Activated CD4-positive, alpha-beta memory T cell treated with anti-CD3 and anti-CD28 coated beads for 36 hours (primary cell): ENCODE measurements around the gene HOXA10. TPM values are rescaled to one million over a fixed set of nuclear protein-coding genes. Genes with fewer than 3 reads are reported as not detected.

ENCODE experiments used
- CTCF ChIA-PET: fragments of 350-600 bp; sonication (Branson Sonifier 250); formaldehyde crosslinking; loops from one replicate; lab custom pipeline; 2021; ENCODE audit warnings: antibody characterized with exemption, inconsistent platforms; lab: Charles Lee
- POLR2A ChIA-PET: fragments of 350-600 bp; sonication (Branson Sonifier 250); formaldehyde crosslinking; loops from one replicate; lab custom pipeline; 2021; ENCODE audit warnings: antibody characterized with exemption; lab: Charles Lee
- DNase-seq: peaks from one replicate; pipeline ENCODE4 v3.0.0-alpha.2; 2020
- H3K27ac Mint-ChIP-seq: one replicate; pipeline ENCODE4 v1.8.0; 2021; ENCODE audit warnings: mixed read lengths
- H3K27me3 Mint-ChIP-seq: one replicate; pipeline ENCODE4 v1.8.0; 2021; ENCODE audit warnings: mixed read lengths
- H3K36me3 Mint-ChIP-seq: one replicate; pipeline ENCODE4 v1.8.0; 2021; ENCODE audit warnings: mixed read lengths
- H3K4me1 Mint-ChIP-seq: one replicate; pipeline ENCODE4 v1.8.0; 2021; ENCODE audit warnings: low read depth, mixed read lengths
- H3K4me3 Mint-ChIP-seq: one replicate; pipeline ENCODE4 v1.8.0; 2021; ENCODE audit warnings: mild to moderate bottlenecking, mixed read lengths
- H3K9me3 Mint-ChIP-seq: one replicate; pipeline ENCODE4 v1.8.0; 2021; ENCODE audit warnings: mixed read lengths
- intact Hi-C: fragments of 100-400 bp; cut with micrococcal nuclease; formaldehyde crosslinking; loops from one replicate; pipeline ENCODE4 v1.15.1; 2023
- total RNA-seq, 2 experiments: library from RNA; stranded (reverse); gene quantifications; one replicate each; pipeline ENCODE4 v1.2.3, GENCODE V29; 2021

Gene HOXA10
- total RNA-seq, 2 experiments from 2014 or later: not detected

- H3K9me3 Mint-ChIP-seq: no peaks in the 10 kb centered on the region
- H3K27ac Mint-ChIP-seq: no peak overlapping the region
- H3K4me3 Mint-ChIP-seq: no peak overlapping the region
- H3K4me1 Mint-ChIP-seq: peaks cover 18% of the 10 kb centered on the region
- peaks cover 2% of the 10 kb centered on the region for H3K36me3 Mint-ChIP-seq
- intact Hi-C loops: loop anchor here (2.0 to 5.0 kb wide), 2 partner anchors 587 to 726 kb away; no protein-coding TSS in a partner anchor
- ChIA-PET CTCF (interaction anchor here (0.6 to 4.1 kb wide), 19 partner anchors 10 to 1343 kb away, joined by 3 to 45 read pairs (median 11); partner anchors contain the start of gene HOXA11), POLR2A (no interaction called here)
- H3K27me3 Mint-ChIP-seq: peaks cover 72% of the 10 kb centered on the region
- peak; percentile 2 for DNase-seq
These were observed 20.7 kb upstream of the HOXA10 start for GRCh38 chr7:27194686-27195379.

- intact Hi-C loops: loop anchor here (2.0 kb wide), 1 partner anchor 727 kb away; no protein-coding TSS in a partner anchor
- CTCF ChIA-PET: interaction anchor here (1.4 to 4.1 kb wide), 4 partner anchors 9 to 827 kb away, joined by 5 to 45 read pairs (median 26); partner anchors contain the start of gene HOXA11
- Mint-ChIP-seq H3K4me3 (no peak overlapping the region), H3K36me3 (peaks cover 2% of the 10 kb centered on the region), H3K27ac (no peak overlapping the region), H3K4me1 (peaks cover 24% of the 10 kb centered on the region), H3K9me3 (no peaks in the 10 kb centered on the region), H3K27me3 (peaks cover 77% of the 10 kb centered on the region)
- no peak for DNase-seq
- POLR2A ChIA-PET: no interaction called here
These were observed 19.9 kb upstream of the HOXA10 start for GRCh38 chr7:27194002-27194352.

DNA sequence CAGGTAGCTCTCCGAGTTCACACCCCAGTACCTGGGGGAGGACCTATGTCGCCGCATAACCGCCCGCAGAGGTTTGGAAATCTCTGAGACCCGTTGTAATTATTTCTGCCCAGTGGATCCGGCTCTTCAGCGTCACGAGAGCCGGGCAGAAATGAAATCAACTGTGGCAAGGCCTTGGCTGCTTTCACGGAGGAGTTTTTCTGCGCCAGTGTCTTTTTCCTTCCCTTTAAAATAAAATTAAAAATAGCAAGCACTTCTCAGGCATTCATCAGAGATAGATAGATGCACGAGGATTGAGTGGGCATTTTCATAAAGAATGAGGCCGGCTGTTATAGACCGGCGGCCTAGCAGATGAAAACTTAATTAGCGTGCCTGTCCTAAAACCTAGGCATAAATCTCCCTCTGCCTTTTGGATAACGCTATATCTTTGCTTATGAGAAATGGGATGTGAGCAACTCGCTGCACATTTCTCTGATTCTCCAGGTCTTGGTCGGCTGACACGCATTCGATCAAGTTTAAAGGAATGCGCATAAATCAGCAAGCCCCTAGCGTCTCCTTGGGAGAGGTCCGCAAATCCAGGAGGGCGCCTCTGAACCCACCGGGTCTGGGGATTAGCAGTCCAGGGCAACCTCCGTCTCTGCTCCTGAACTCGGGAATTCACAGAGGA lies 19.3 kb upstream of the HOXA10 start:
- Mint-ChIP-seq H3K27me3 (peaks cover 77% of the 10 kb centered on the region), H3K4me3 (no peak overlapping the region), H3K9me3 (no peaks in the 10 kb centered on the region), H3K36me3 (no peaks in the 10 kb centered on the region), H3K4me1 (peaks cover 27% of the 10 kb centered on the region), H3K27ac (no peak overlapping the region)
- CTCF ChIA-PET: interaction anchor here (1.5 to 4.1 kb wide), 3 partner anchors 9 to 727 kb away, joined by 5 to 45 read pairs (median 15); partner anchors contain the start of gene HOXA11
- DNase-seq: peak; percentile 6
- POLR2A ChIA-PET: no interaction called here
- intact Hi-C loops: loop anchor here (2.0 kb wide), 1 partner anchor 727 kb away; no protein-coding TSS in a partner anchor

GRCh38 chr7:27192546-27193334 lies 18.6 kb upstream of the HOXA10 start:
- ChIA-PET POLR2A (no interaction called here), CTCF (interaction anchor here (0.7 to 4.1 kb wide), 6 partner anchors 8 to 728 kb away, joined by 3 to 45 read pairs (median 4); partner anchors contain the start of gene HOXA11)
- Mint-ChIP-seq H3K27me3 (peaks cover 77% of the 10 kb centered on the region), H3K27ac (no peak overlapping the region), H3K9me3 (no peaks in the 10 kb centered on the region), H3K36me3 (no peaks in the 10 kb centered on the region), H3K4me3 (peak overlapping the region; percentile 49), H3K4me1 (peaks cover 31% of the 10 kb centered on the region)
- intact Hi-C loops: no loop called here
- DNase-seq: peak; percentile 12

DNA sequence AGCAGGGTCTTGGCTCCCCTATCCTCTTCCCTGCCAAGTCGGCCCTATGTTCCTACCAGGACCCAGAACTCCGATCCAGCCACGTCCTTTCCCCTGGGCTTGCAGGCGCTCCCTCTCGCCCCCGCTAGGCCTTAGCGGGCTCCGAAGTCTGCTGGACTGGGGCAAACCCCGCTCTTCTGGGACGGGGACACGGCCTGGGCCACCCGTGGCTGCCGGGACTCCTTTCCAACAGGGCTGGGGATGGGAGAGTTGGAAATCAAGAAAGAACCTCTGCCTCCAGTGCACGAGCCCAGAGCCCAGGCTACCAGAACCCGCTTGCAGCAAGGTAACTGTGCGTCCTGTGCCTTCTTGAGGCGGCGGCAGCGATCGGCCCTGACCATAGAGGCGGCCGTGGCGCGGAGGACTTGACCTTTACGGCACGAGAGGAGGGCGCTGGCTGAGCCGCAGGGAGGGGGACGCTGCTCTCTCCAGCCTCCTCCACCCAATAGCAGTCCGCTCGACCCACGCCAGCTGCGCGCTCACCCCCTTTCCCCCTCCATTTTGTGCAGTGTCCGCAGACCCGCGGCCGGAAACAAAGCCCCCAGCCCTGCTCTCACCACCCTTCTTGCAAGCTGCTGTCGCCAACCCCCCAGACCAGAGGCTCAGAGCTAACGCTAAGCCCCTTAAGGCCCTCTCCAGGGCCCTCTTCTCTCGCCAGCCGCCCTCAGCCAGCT lies 17.9 kb upstream of the HOXA10 start:
- intact Hi-C loops: no loop called here
- ChIA-PET POLR2A (no interaction called here), CTCF (interaction anchor here (0.7 to 3.5 kb wide), 6 partner anchors 12 to 729 kb away, joined by 3 to 15 read pairs (median 4); no protein-coding TSS in a partner anchor)
- Mint-ChIP-seq H3K4me3 (peak overlapping the region; percentile 32), H3K36me3 (no peaks in the 10 kb centered on the region), H3K4me1 (peaks cover 36% of the 10 kb centered on the region), H3K27ac (no peak overlapping the region), H3K9me3 (no peaks in the 10 kb centered on the region), H3K27me3 (peaks cover 78% of the 10 kb centered on the region)
- DNase-seq: no peak

- intact Hi-C loops: no loop called here
- no peak overlapping the region for H3K4me3 Mint-ChIP-seq
- CTCF ChIA-PET: interaction anchor here (1.0 to 3.5 kb wide), 3 partner anchors 8 to 40 kb away, joined by 3 to 15 read pairs (median 7); no protein-coding TSS in a partner anchor
- peaks cover 79% of the 10 kb centered on the region for H3K27me3 Mint-ChIP-seq
- H3K4me1 Mint-ChIP-seq: peaks cover 38% of the 10 kb centered on the region
- POLR2A ChIA-PET: no interaction called here
- H3K9me3 Mint-ChIP-seq: no peaks in the 10 kb centered on the region
- H3K27ac Mint-ChIP-seq: no peak overlapping the region
- no peaks in the 10 kb centered on the region for H3K36me3 Mint-ChIP-seq
- peak; percentile 6 for DNase-seq
These were observed 17.1 kb upstream of the HOXA10 start for GRCh38 chr7:27191161-27191731.

DNA sequence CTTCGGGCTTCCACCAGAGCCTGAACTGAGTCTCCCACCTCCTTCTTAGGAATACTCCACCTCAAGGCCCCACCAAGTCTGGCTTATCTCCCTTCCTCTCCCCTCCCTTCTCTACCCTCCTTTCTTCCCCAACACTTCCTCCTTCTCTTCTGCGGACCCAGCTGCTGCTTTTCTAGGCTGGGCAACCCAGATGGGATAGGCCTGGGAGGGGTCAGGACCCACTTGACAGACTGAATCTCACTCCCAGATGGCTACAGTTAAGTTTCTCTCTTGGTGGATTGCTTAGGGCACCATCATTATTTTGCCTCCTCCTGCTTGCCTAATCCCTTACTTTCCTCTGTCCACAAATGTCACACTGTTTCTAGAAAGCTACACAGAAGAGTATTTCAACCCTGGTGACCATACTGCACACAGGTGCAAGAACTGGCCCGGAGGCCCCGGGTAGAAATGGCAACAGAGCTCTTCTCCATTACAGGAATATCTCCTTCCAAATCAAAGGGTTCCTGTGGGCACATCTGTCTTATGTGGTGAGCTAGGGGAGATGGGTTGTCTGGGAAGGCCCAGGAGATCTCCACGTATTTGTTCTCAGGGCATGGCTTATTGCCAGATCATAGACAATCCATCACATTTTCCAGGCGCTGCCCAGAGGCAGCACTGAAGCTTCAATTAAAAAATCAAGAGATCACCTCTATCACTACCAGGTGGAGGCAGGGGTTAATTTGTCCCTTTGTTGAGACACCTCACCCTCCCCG lies 16.1 kb upstream of the HOXA10 start:
- H3K36me3 Mint-ChIP-seq: no peaks in the 10 kb centered on the region
- H3K27ac Mint-ChIP-seq: no peak overlapping the region
- POLR2A ChIA-PET: no interaction called here
- peak; percentile 1 for DNase-seq
- H3K4me1 Mint-ChIP-seq: peaks cover 49% of the 10 kb centered on the region
- H3K27me3 Mint-ChIP-seq: peaks cover 84% of the 10 kb centered on the region
- no peak overlapping the region for H3K4me3 Mint-ChIP-seq
- intact Hi-C loops: loop anchor here (1.0 to 5.0 kb wide), 3 partner anchors 10 to 1328 kb away; partner anchors contain the start of genes HOXA13 and HOXA3
- H3K9me3 Mint-ChIP-seq: no peaks in the 10 kb centered on the region
- CTCF ChIA-PET: interaction anchor here (0.6 to 3.5 kb wide), 4 partner anchors 9 to 39 kb away, joined by 3 to 15 read pairs (median 5); no protein-coding TSS in a partner anchor

GRCh38 chr7:27189295-27189996 lies 15.3 kb upstream of the HOXA10 start:
- intact Hi-C loops: loop anchor here (1.0 to 5.0 kb wide), 3 partner anchors 11 to 1327 kb away; partner anchors contain the start of genes HOXA13 and HOXA3
- ChIA-PET POLR2A (no interaction called here), CTCF (interaction anchor here (2.5 kb wide), 1 partner anchor 39 kb away, joined by 7 read pairs; no protein-coding TSS in a partner anchor)
- Mint-ChIP-seq H3K9me3 (no peaks in the 10 kb centered on the region), H3K27ac (no peak overlapping the region), H3K4me1 (peaks cover 55% of the 10 kb centered on the region), H3K27me3 (peaks cover 84% of the 10 kb centered on the region), H3K4me3 (no peak overlapping the region), H3K36me3 (peaks cover 4% of the 10 kb centered on the region)
- DNase-seq: peak; percentile 9

DNA sequence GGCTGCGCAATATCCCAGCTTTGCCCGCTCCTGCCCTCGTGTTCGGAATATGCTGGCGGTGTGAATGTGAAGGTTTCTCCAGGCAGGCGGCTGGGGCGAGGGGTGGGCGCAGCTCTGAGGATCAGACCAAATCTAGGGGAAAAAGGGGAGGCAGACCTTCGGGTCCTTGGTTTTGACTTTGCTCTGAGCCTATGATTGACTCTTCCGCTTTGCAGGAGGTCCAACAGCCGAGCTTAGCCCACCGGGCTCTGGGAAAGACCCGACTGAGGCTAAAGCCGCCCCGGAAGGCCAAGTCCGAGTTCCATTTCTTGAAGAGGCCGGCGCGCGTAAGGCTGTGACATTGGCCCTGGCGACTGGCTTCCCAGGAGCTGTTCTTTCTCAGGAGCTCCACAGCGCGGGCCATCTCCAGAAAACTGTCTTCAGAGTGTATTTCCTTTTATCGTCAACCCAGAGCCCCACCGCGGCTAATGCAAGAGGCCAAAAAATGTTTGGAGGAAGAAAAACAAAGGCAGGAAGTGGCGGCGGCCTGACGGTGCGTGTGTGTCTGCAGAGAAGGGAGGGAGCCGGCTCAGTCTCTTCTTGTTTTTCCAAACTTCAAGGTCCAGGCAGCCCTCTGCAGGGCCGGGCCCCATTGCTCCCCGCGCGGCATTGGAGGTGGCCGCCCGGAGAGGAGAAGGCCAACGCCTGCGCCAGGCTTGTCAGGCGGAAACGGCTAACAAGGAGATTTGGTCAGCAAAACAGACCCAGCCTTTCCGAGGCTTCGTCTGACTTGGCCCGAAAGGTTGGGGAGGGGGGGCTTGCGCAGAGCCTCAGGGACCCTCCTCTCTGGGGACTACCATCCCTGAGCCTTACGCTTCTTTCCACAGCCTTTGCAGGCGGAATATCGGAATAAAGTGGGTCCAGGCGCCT lies 14.5 kb upstream of the HOXA10 start:
- H3K4me1 Mint-ChIP-seq: peaks cover 55% of the 10 kb centered on the region
- H3K27me3 Mint-ChIP-seq: peaks cover 83% of the 10 kb centered on the region
- CTCF ChIA-PET: no interaction called here
- POLR2A ChIA-PET: no interaction called here
- no peaks in the 10 kb centered on the region for H3K9me3 Mint-ChIP-seq
- DNase-seq: peak; percentile 48
- peaks cover 4% of the 10 kb centered on the region for H3K36me3 Mint-ChIP-seq
- H3K4me3 Mint-ChIP-seq: peak overlapping the region; percentile 55
- no peak overlapping the region for H3K27ac Mint-ChIP-seq
- intact Hi-C loops: loop anchor here (1.0 to 5.0 kb wide), 3 partner anchors 12 to 1326 kb away; partner anchors contain the start of genes HOXA13 and HOXA3
